Neural cell (in vitro differentiated cells): ENCODE data around the gene MACROD1. TPM values are rescaled to one million over a fixed set of nuclear protein-coding genes. Genes with fewer than 3 reads are reported as not detected.

Experiments
- H2AFZ ChIP-seq: fragments of 200-600, 300-800 bp; sonication (generic), shearing (Covaris generic); 2 replicates; pipeline ENCODE4 v1.6.0; 2014; ENCODE audit warnings: low read depth, mild to moderate bottlenecking, antibody characterized with exemption, low read length, moderate library complexity
- H3F3A ChIP-seq: fragments of 200-600 bp; shearing (Covaris generic); 2 replicates; pipeline ENCODE4 v1.6.1; 2016; ENCODE audit warnings: mild to moderate bottlenecking, moderate library complexity, mixed read lengths, antibody characterized with exemption, low read length; ENCODE audit not compliant: insufficient read depth, poor library complexity, severe bottlenecking
- H3K27ac ChIP-seq: fragments of 200-600, 300-800 bp; sonication (generic), shearing (Covaris generic); 2 replicates; pipeline ENCODE4 v1.5.1; 2014; ENCODE audit warnings: mild to moderate bottlenecking, low read length, moderate library complexity
- H3K27me3 ChIP-seq: fragments of 300-800, 200-600 bp; sonication (generic), shearing (Covaris generic); 2 replicates; pipeline ENCODE4 v1.6.0; 2014; ENCODE audit warnings: mild to moderate bottlenecking, low read depth, low read length, moderate library complexity; ENCODE audit not compliant: insufficient read depth
- H3K36me3 ChIP-seq: fragments of 300-800, 200-600 bp; sonication (generic), shearing (Covaris generic); 2 replicates; pipeline ENCODE4 v1.5.1; 2014; ENCODE audit warnings: mild to moderate bottlenecking, antibody characterized with exemption, low read length, moderate library complexity; ENCODE audit not compliant: insufficient read depth
- H3K4me2 ChIP-seq: fragments of 300-800, 200-600 bp; sonication (generic), shearing (Covaris generic); 2 replicates; pipeline ENCODE4 v1.6.0; 2014; ENCODE audit warnings: mild to moderate bottlenecking, low read length
- H3K4me3 ChIP-seq: fragments of 300-800, 200-600 bp; sonication (generic), shearing (Covaris generic); 2 replicates; pipeline ENCODE4 v1.5.1; 2014; ENCODE audit warnings: mild to moderate bottlenecking, low read length, moderate library complexity
- H3K79me2 ChIP-seq: fragments of 200-600 bp; shearing (Covaris generic); replicated peaks from 2 replicates; pipeline ENCODE4 v1.6.0; 2014; ENCODE audit warnings: mild to moderate bottlenecking, low read length, moderate library complexity; ENCODE audit not compliant: insufficient read depth
- H3K9ac ChIP-seq: fragments of 300-800, 200-600 bp; sonication (generic), shearing (Covaris generic); 2 replicates; pipeline ENCODE4 v1.6.1; 2016; ENCODE audit warnings: mild to moderate bottlenecking, low read length, mixed read lengths
- H3K9me2 ChIP-seq: fragments of 200-600 bp; shearing (Covaris generic); 2 replicates; pipeline ENCODE4 v1.6.1; 2016; ENCODE audit warnings: mild to moderate bottlenecking, low read length, mixed read lengths; ENCODE audit not compliant: insufficient read depth
- H3K9me3 ChIP-seq: fragments of 200-600, 300-800 bp; sonication (generic), shearing (Covaris generic); 2 replicates; pipeline ENCODE4 v1.6.1; 2016; ENCODE audit warnings: mild to moderate bottlenecking, mixed run types, low read length, moderate library complexity, mixed read lengths
- H4K20me1 ChIP-seq: fragments of 200-600 bp; shearing (Covaris generic); 2 replicates; pipeline ENCODE4 v1.6.1; 2016; ENCODE audit warnings: mild to moderate bottlenecking, mixed run types; ENCODE audit not compliant: insufficient read depth
- EP300 ChIP-seq: fragments of 450-650 bp; conservative IDR thresholded peaks from 2 replicates; pipeline ENCODE4 v1.6.1; 2014; ENCODE audit warnings: antibody characterized with exemption, mild to moderate bottlenecking, moderate library complexity; ENCODE audit not compliant: poor library complexity, severe bottlenecking
- EZH2 ChIP-seq: fragments of 200-600, 300-800 bp; shearing (Covaris generic), sonication (generic); IDR thresholded peaks from 2 replicates; pipeline ENCODE4 v1.6.1; 2014; ENCODE audit warnings: antibody characterized with exemption, low read length, borderline replicate concordance, mild to moderate bottlenecking; ENCODE audit not compliant: insufficient read depth, poor library complexity, severe bottlenecking
- MXI1 ChIP-seq: fragments of 450-650 bp; conservative IDR thresholded peaks from 2 replicates; pipeline ENCODE4 v1.6.1; 2014; ENCODE audit warnings: antibody characterized with exemption, mild to moderate bottlenecking; ENCODE audit not compliant: poor library complexity, severe bottlenecking
- POLR2AphosphoS5 ChIP-seq: IDR thresholded peaks from 2 replicates; pipeline ENCODE4 v1.6.1; 2012
- RAD21 ChIP-seq: fragments of 450-650 bp; conservative IDR thresholded peaks from 2 replicates; pipeline ENCODE4 v1.6.1; 2014; ENCODE audit warnings: antibody characterized with exemption, mild to moderate bottlenecking, moderate library complexity
- REST ChIP-seq: IDR thresholded peaks from 2 replicates; pipeline ENCODE4 v1.6.1; 2012; ENCODE audit warnings: borderline replicate concordance
- SMC3 ChIP-seq: fragments of 450-650 bp; conservative IDR thresholded peaks from 2 replicates; pipeline ENCODE4 v1.6.1; 2014; ENCODE audit warnings: antibody characterized with exemption, mild to moderate bottlenecking, moderate library complexity; ENCODE audit not compliant: poor library complexity
- TAF1 ChIP-seq: IDR thresholded peaks from 2 replicates; pipeline ENCODE4 v1.6.1; 2012; ENCODE audit warnings: low read depth
- polyA plus RNA-seq: library from polyadenylated mRNA; depleted of rRNA; stranded (reverse); fragments of >200 nt; gene quantifications from 2 replicates; pipeline ENCODE4 v1.2.3, GENCODE V29; 2014
- TF ChIP-seq, protein P1 (sequence below): fragments of 450-650 bp; IDR thresholded peaks from 2 replicates; pipeline ENCODE4 v1.5.1; 2014; ENCODE audit warnings: antibody characterized with exemption, mild to moderate bottlenecking, moderate library complexity; ENCODE audit not compliant: poor library complexity, severe bottlenecking

The MACROD1 gene
- polyA plus RNA-seq, 1 donor from 2014 or later = 30.8 TPM

DNA sequence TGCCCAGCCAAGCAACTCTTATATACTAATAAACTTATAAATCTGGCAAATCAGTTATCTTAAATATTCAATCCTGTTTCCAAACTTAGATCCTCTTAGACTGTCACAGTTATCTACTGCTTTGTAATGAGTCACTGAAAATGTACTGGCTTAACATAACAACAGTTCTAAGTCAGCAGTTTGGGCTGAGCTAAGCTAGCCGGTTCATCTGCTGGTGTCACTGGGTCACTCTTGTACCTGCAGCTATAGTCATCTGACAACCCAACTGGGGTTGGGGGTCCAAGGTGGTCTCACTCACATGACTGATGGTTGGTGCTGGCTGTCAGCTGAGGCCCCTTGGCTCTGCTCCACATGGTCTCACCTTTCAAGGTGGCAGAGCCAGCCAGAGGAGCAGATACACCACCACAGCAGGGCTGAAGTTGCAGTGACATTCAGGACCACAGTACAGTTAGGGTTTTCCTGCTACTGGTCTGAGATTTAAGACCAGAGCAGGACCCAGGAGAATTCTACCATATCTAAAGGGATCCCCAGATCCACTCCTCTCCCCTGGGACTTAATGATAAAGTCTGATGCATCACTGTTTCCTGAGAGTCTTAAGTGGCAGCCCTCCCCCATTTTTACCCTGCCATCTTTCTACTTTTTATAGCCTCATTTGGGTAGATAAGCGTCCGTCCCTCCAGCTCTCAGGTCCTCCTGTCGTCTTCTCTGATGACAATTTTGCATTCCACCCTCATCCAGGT lies 7.9 kb upstream of the MACROD1 start:
- Histone ChIP-seq H2AFZ (no peak overlapping the region), H3K9me2 (no peaks in the 10 kb centered on the region)
- TF ChIP-seq REST (no peak), POLR2AphosphoS5 (no peak), TAF1 (no peak), EZH2 (no peak)

DNA sequence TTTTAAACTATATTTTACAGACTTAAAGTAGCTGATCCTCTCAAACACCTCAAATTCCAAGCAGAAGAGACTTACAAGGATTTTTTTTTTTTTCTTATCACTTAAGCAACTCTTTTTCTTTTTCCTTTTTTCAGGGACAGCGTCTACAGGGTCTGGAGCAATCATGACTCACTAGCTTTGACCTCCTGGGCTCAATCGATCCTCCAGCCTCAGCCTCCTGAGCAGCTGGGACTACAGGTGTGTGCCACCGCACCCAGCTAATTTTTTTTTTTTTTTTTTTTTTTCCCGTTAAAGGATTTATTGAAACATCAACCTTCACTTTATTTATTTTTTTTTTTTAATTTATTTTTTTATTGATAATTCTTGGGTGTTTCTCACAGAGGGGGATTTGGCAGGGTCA lies 4.5 kb upstream of the MACROD1 start:
- TF ChIP-seq, protein P1, sequence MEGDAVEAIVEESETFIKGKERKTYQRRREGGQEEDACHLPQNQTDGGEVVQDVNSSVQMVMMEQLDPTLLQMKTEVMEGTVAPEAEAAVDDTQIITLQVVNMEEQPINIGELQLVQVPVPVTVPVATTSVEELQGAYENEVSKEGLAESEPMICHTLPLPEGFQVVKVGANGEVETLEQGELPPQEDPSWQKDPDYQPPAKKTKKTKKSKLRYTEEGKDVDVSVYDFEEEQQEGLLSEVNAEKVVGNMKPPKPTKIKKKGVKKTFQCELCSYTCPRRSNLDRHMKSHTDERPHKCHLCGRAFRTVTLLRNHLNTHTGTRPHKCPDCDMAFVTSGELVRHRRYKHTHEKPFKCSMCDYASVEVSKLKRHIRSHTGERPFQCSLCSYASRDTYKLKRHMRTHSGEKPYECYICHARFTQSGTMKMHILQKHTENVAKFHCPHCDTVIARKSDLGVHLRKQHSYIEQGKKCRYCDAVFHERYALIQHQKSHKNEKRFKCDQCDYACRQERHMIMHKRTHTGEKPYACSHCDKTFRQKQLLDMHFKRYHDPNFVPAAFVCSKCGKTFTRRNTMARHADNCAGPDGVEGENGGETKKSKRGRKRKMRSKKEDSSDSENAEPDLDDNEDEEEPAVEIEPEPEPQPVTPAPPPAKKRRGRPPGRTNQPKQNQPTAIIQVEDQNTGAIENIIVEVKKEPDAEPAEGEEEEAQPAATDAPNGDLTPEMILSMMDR = no peak
- TF ChIP-seq RAD21 (no peak), TAF1 (no peak), POLR2AphosphoS5 (no peak), REST (no peak), EP300 (no peak), MXI1 (no peak), EZH2 (no peak), SMC3 (no peak)
- Histone ChIP-seq H3K4me2 (no peak overlapping the region), H3K79me2 (no peaks in the 10 kb centered on the region), H3K36me3 (no peaks in the 10 kb centered on the region), H3K9ac (no peak overlapping the region), H3K27me3 (no peaks in the 10 kb centered on the region), H3K9me2 (no peaks in the 10 kb centered on the region), H3K9me3 (no peaks in the 10 kb centered on the region), H3K27ac (no peak overlapping the region), H2AFZ (no peak overlapping the region), H3F3A (no peaks in the 10 kb centered on the region), H4K20me1 (no peaks in the 10 kb centered on the region), H3K4me3 (no peak overlapping the region)

More for the DNA sequence above, 7.9 kb upstream of the MACROD1 start:
- Histone ChIP-seq H3K9me3 (no peaks in the 10 kb centered on the region), H3K36me3 (no peaks in the 10 kb centered on the region), H4K20me1 (no peaks in the 10 kb centered on the region), H3K27me3 (no peaks in the 10 kb centered on the region), H3K4me3 (no peak overlapping the region), H3K79me2 (no peaks in the 10 kb centered on the region), H3K9ac (no peak overlapping the region), H3K27ac (no peak overlapping the region), H3F3A (no peaks in the 10 kb centered on the region), H3K4me2 (no peak overlapping the region)
